Panc1 (cell line): ENCODE results near the gene WDR88. TPM values are rescaled to one million over a fixed set of nuclear protein-coding genes. Genes with fewer than 3 reads are reported as not detected.
A peak's percentile ranks its signal among the peaks of the same experiment; 100 is the strongest.

Experiments
- ATAC-seq: fragments of 200-7000 bp; cut with Tn5 transposase; 2 replicates; pipeline ENCODE4 v1.9.1; 2020; ENCODE audit warnings: mild to moderate bottlenecking, moderate library complexity
- BruUV-seq: library from RNA; stranded (reverse); fragments of 400-500 nt; replicated peaks from 2 replicates; lab custom pipeline; 2021; lab: Mats Ljungman, UMichigan
- CTCF ChIA-PET: fragments of 300-600 bp; sonication (Branson Sonifier 250); formaldehyde crosslinking; loops from one replicate; lab custom pipeline; 2022; ENCODE audit warnings: antibody characterized with exemption; lab: Charles Lee
- POLR2A ChIA-PET: fragments of 300-600 bp; sonication (Branson Sonifier 250); formaldehyde crosslinking; loops from one replicate; lab custom pipeline; 2022; ENCODE audit warnings: antibody characterized with exemption; lab: Charles Lee
- DNase-seq: peaks from one replicate; pipeline ENCODE4 v3.0.0-alpha.2; 2010; ENCODE audit warnings: low read depth, low spot score
- H3K27ac ChIP-seq: 2 replicates; pipeline ENCODE4 v1.5.1; 2011; ENCODE audit warnings: mild to moderate bottlenecking, low read length, inconsistent platforms
- H3K27me3 ChIP-seq: fragments of 200-500 bp; sonication (Bioruptor generic); 2 replicates; pipeline ENCODE4 v1.6.0; 2014; ENCODE audit warnings: low read length, inconsistent platforms; ENCODE audit not compliant: control insufficient read depth, insufficient read depth
- H3K36me3 ChIP-seq: fragments of 200-500 bp; sonication (Bioruptor generic); 2 replicates; pipeline ENCODE4 v1.5.1; 2014; ENCODE audit warnings: inconsistent platforms, mild to moderate bottlenecking, low read length, moderate library complexity; ENCODE audit not compliant: control insufficient read depth, insufficient read depth
- H3K4me1 ChIP-seq: 2 replicates; pipeline ENCODE4 v1.5.1; 2011; ENCODE audit warnings: inconsistent platforms, mild to moderate bottlenecking, low read length, moderate library complexity; ENCODE audit not compliant: control insufficient read depth, insufficient read depth
- H3K4me3 ChIP-seq, 2 experiments: 2 replicates each; pipeline ENCODE4 v1.5.1; 2011 to 2012; ENCODE audit warnings: low read depth in 2 of 2, low read length in 2 of 2, mild to moderate bottlenecking in 2 of 2, inconsistent platforms in 1 of 2, moderate library complexity in 1 of 2
- H3K9me3 ChIP-seq: fragments of 200-500 bp; sonication (Bioruptor generic); 2 replicates; pipeline ENCODE4 v1.5.1; 2014; ENCODE audit warnings: low read depth, mild to moderate bottlenecking, inconsistent platforms, low read length, moderate library complexity; ENCODE audit not compliant: control insufficient read depth, insufficient read depth
- CTCF ChIP-seq: fragments of 450-650 bp; IDR thresholded peaks from 2 replicates; pipeline ENCODE4 v1.5.1; 2017; ENCODE audit warnings: mild to moderate bottlenecking
- POLR2AphosphoS5 ChIP-seq: IDR thresholded peaks from 2 replicates; pipeline ENCODE4 v1.6.1; 2012; ENCODE audit warnings: mild to moderate bottlenecking, low read depth, low read length, moderate library complexity
- SIN3A ChIP-seq: IDR thresholded peaks from 2 replicates; pipeline ENCODE4 v1.6.1; 2012; ENCODE audit warnings: low read depth, mild to moderate bottlenecking, low read length, moderate library complexity, borderline replicate concordance; ENCODE audit not compliant: insufficient read depth
- TCF7L2 ChIP-seq: IDR thresholded peaks from 2 replicates; pipeline ENCODE4 v1.6.1; 2011; ENCODE audit warnings: mild to moderate bottlenecking, low read depth, low read length, inconsistent platforms
- in situ Hi-C: cut with HindIII; loops from 2 replicates; pipeline ENCODE4 v1.10.0; 2016; ENCODE audit warnings: low sequenced_read_pairs, low pct_unique_long_range_greater_than_20kb
- intact Hi-C: fragments of 100-400 bp; cut with micrococcal nuclease; formaldehyde crosslinking; loops from one replicate; pipeline ENCODE4 v1.10.0; 2022; ENCODE audit not compliant: unreplicated experiment
- total RNA-seq: library from RNA; stranded (reverse); gene quantifications from one replicate; pipeline ENCODE4 v1.2.1, GENCODE V29; 2021; ENCODE audit not compliant: unreplicated experiment
- TF ChIP-seq, protein P1 (sequence below), 2 experiments: IDR thresholded peaks; 2 replicates each; pipeline ENCODE4 v1.6.1; 2011 to 2012; ENCODE audit warnings: low read depth in 2 of 2, control low read depth in 1 of 2, low read length in 1 of 2, mild to moderate bottlenecking in 1 of 2, moderate library complexity in 1 of 2; ENCODE audit not compliant: insufficient read depth in 1 of 2

WDR88 gene
- total RNA-seq, 1 experiment from 2014 or later = 0.31 TPM

DNA sequence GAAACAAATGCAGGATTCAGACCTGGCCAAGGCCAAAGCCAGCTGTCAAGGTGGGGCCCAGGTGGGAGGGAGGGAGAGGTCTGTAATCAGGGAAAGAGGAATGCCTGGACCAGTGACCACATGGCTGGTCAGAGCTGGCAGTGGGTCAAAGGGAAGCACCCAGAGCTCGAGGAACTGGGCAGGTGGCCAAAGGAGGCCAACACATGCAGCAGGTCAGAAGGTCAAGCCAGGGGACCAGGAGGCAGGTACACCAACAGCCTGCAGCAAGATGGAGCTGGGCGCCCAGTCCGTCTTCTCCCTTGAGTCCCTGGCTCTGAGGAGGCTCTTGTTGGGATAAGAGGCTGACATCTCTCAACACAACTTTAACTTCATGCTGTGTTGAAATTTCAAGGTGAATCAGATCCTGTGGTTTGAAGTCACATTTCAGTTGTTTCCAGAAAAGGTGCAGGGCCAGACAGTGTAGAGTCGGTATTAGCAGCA lies 33.8 kb upstream of the WDR88 start:
- CTCF ChIA-PET = interaction anchor here (0.6 kb wide), 1 partner anchor 79 kb away, joined by 3 read pairs; no protein-coding TSS in a partner anchor
- TF ChIP-seq POLR2AphosphoS5 (no peak), TCF7L2 (no peak), SIN3A (no peak), CTCF (no peak)
- TF ChIP-seq, protein P1, sequence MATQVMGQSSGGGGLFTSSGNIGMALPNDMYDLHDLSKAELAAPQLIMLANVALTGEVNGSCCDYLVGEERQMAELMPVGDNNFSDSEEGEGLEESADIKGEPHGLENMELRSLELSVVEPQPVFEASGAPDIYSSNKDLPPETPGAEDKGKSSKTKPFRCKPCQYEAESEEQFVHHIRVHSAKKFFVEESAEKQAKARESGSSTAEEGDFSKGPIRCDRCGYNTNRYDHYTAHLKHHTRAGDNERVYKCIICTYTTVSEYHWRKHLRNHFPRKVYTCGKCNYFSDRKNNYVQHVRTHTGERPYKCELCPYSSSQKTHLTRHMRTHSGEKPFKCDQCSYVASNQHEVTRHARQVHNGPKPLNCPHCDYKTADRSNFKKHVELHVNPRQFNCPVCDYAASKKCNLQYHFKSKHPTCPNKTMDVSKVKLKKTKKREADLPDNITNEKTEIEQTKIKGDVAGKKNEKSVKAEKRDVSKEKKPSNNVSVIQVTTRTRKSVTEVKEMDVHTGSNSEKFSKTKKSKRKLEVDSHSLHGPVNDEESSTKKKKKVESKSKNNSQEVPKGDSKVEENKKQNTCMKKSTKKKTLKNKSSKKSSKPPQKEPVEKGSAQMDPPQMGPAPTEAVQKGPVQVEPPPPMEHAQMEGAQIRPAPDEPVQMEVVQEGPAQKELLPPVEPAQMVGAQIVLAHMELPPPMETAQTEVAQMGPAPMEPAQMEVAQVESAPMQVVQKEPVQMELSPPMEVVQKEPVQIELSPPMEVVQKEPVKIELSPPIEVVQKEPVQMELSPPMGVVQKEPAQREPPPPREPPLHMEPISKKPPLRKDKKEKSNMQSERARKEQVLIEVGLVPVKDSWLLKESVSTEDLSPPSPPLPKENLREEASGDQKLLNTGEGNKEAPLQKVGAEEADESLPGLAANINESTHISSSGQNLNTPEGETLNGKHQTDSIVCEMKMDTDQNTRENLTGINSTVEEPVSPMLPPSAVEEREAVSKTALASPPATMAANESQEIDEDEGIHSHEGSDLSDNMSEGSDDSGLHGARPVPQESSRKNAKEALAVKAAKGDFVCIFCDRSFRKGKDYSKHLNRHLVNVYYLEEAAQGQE (IDR thresholded peaks at IDR 0.05; ENCODE audit: insufficient read depth in 1 of 2, low read depth in 2 of 2, low read length in 1 of 2) = no peak
- peak overlapping the region; percentile 48 for H3K27ac ChIP-seq

DNA sequence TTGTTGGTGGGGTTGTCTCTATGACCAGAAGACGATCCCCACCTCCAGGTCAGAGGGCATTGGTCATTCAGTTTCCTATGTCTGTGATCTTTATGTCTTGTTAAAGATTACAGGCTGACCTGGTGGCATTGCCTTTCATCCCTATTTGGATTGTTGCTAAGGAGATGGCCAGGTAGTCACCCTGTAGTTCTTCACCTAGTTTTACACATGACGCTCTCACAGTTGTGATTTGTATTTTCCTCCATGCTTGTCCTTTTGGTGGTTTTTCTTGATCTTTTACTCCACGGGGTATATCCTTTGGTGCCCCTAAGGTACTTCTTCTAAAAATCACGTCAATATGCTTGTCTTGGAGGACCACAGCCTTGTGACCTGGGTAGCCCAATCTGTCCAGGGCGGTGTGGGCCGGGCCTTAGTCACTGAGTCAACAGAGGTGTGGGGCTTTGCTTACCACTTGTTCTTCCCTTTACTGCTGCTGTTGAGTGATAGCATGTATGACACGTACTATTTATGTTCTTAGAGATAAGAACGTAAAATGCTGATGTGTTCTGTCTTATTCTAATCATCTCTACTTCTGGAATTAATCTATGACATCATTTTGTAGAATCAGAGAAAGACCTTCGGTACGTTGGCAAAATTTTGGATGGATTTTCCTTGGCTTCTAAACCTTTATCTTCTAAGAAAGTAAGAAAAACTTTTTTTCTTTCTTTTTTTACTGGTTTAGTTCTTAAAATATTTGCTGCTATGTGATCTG lies 30.8 kb upstream of the WDR88 start:
- intact Hi-C loops = no loop called here
- no peak overlapping the region for H3K4me3 ChIP-seq
- DNase-seq (peak; percentile 47), ATAC-seq (peak; percentile 73)
- ChIA-PET CTCF (interaction anchor here (0.6 kb wide), 1 partner anchor 237 kb away, joined by 6 read pairs; no protein-coding TSS in a partner anchor), POLR2A (interaction anchor here (0.6 kb wide), 1 partner anchor 1109 kb away, joined by 3 read pairs; no protein-coding TSS in a partner anchor)
- no peaks in the 10 kb centered on the region for H3K9me3 ChIP-seq
- in situ Hi-C loops = no loop called here
- no TSS peak for BruUV-seq
- H3K27ac ChIP-seq = peak overlapping the region; percentile 45
- H3K27me3 ChIP-seq = no peaks in the 10 kb centered on the region
- peaks cover 35% of the 10 kb centered on the region for H3K36me3 ChIP-seq
- peaks cover 15% of the 10 kb centered on the region for H3K4me1 ChIP-seq
- no peak for TF ChIP-seq CTCF
- TF ChIP-seq POLR2AphosphoS5 = no peak
- TF ChIP-seq, protein P1 (IDR thresholded peaks at IDR 0.05; ENCODE audit: insufficient read depth in 1 of 2, low read depth in 2 of 2, low read length in 1 of 2) = no peak
- TF ChIP-seq TCF7L2 = no peak
- TF ChIP-seq SIN3A = no peak

More for the DNA sequence above, 33.8 kb upstream of the WDR88 start:
- POLR2A ChIA-PET = no interaction called here
- DNase-seq (peak; percentile 95), ATAC-seq (peak; percentile 66)
- Histone ChIP-seq H3K36me3 (peaks cover 40% of the 10 kb centered on the region), H3K4me1 (peaks cover 15% of the 10 kb centered on the region), H3K9me3 (no peaks in the 10 kb centered on the region), H3K27me3 (no peaks in the 10 kb centered on the region), H3K4me3 (no peak overlapping the region)
- TSS peak; percentile 26 for BruUV-seq
- intact Hi-C loops = no loop called here
- in situ Hi-C loops = no loop called here
